Hepatocyte (in vitro differentiated cells): ENCODE measurements around the gene GYS1.

ENCODE experiments used
- EZH2 ChIP-seq: fragments of 200-600 bp; sonication (generic); IDR thresholded peaks from 2 replicates; pipeline ENCODE4 v1.6.1; 2016; ENCODE audit warnings: antibody characterized with exemption, mild to moderate bottlenecking, borderline replicate concordance
- TF ChIP-seq, protein P1 (sequence below): fragments of 200-600 bp; sonication (generic); IDR thresholded peaks from 2 replicates; pipeline ENCODE4 v1.5.1; 2016; ENCODE audit warnings: antibody characterized with exemption, mild to moderate bottlenecking; ENCODE audit not compliant: poor library complexity

DNA sequence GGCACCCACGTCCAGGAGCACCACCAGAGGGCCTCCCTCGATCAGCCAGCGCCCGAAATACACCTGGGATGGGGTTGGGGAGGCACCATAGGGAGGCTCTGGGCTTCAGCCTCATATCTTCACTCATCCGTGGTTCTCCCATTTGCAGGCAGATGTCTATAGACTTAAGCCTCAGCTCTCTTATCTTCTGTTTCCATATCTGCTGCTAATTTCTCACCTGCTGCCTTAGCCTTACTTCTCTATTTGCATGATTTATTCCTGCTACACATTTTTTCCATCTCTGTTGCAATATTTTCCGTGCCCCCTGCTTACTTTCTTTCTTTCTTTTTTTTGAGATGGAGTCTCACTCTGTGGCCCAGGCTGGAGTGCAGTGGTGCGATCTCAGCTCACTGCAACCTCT lies 5.8 kb downstream of the GYS1 start:
- TF ChIP-seq, protein P1, sequence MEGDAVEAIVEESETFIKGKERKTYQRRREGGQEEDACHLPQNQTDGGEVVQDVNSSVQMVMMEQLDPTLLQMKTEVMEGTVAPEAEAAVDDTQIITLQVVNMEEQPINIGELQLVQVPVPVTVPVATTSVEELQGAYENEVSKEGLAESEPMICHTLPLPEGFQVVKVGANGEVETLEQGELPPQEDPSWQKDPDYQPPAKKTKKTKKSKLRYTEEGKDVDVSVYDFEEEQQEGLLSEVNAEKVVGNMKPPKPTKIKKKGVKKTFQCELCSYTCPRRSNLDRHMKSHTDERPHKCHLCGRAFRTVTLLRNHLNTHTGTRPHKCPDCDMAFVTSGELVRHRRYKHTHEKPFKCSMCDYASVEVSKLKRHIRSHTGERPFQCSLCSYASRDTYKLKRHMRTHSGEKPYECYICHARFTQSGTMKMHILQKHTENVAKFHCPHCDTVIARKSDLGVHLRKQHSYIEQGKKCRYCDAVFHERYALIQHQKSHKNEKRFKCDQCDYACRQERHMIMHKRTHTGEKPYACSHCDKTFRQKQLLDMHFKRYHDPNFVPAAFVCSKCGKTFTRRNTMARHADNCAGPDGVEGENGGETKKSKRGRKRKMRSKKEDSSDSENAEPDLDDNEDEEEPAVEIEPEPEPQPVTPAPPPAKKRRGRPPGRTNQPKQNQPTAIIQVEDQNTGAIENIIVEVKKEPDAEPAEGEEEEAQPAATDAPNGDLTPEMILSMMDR, result no peak
- no peak for TF ChIP-seq EZH2
